ENCODE measurements around the gene GSX2.

GSX2 gene

GRCh38 chr4:54082168-54082567 is 17.8 kb upstream of the GSX2 start:
- DNase-seq: no peak

GRCh38 chr4:54085284-54085683 is 14.7 kb upstream of the GSX2 start:
- DNase-seq: no peak

- no peak for DNase-seq
Observed at GRCh38 chr4:54089875-54090274, 10.1 kb upstream of the GSX2 start.

GRCh38 chr4:54090404-54090803 is 9.6 kb upstream of the GSX2 start:
- DNase-seq: no peak

- peak; percentile 23 for DNase-seq
Observed at GRCh38 chr4:54090804-54091623, 8.9 kb upstream of the GSX2 start.

- DNase-seq: peak; percentile 78
Observed at GRCh38 chr4:54091637-54092404, 8.1 kb upstream of the GSX2 start.

GRCh38 chr4:54092405-54093323 is 7.3 kb upstream of the GSX2 start:
- DNase-seq: no peak

GRCh38 chr4:54093324-54094240 is 6.4 kb upstream of the GSX2 start:
- peak; percentile 59 for DNase-seq

- no peak for DNase-seq
Observed at GRCh38 chr4:54094451-54094850, 5.5 kb upstream of the GSX2 start.

GRCh38 chr4:54095110-54095825 is 4.7 kb upstream of the GSX2 start:
- DNase-seq: no peak

- DNase-seq: no peak
Observed at GRCh38 chr4:54096295-54096962, 3.5 kb upstream of the GSX2 start.

GRCh38 chr4:54097152-54097551 is 2.8 kb upstream of the GSX2 start:
- DNase-seq: no peak

GRCh38 chr4:54098375-54098774 is 1.6 kb upstream of the GSX2 start:
- DNase-seq: no peak

GRCh38 chr4:54099287-54099747 is 646 bp upstream of the GSX2 start:
- DNase-seq: no peak

- peak; percentile 31 for DNase-seq
Observed at GRCh38 chr4:54100595-54101189, 729 bp downstream of the GSX2 start.

- DNase-seq: no peak
Observed at GRCh38 chr4:54101190-54102041, 1.5 kb downstream of the GSX2 start.

- DNase-seq: no peak
Observed at GRCh38 chr4:54102531-54103106, 2.7 kb downstream of the GSX2 start.

- no peak for DNase-seq
Observed at GRCh38 chr4:54103190-54103574, 3.2 kb downstream of the GSX2 start.

GRCh38 chr4:54104907-54105306 is 4.9 kb downstream of the GSX2 start:
- no peak for DNase-seq

Measured in stimulated activated CD4-positive, alpha-beta T cell treated with anti-CD3 and anti-CD28 coated beads, Interleukin-4, amount 100 ng/mL, for 1 hour (primary cell).